GM12875 (cell line): ENCODE results near the gene EIF1AD.

Source experiments
- H3K4me3 ChIP-seq: one replicate; pipeline ENCODE4 v1.5.1; 2011; ENCODE audit warnings: low read depth, low read length, control low read depth
- CTCF ChIP-seq: IDR thresholded peaks from 2 replicates; pipeline ENCODE4 v1.5.1; 2011; ENCODE audit warnings: low read depth, mild to moderate bottlenecking, control low read depth, inconsistent platforms, low read length, moderate library complexity, borderline replicate concordance; ENCODE audit not compliant: insufficient read depth

The EIF1AD gene

GRCh38 chr11:65981101-65981740 is 20.7 kb downstream of the EIF1AD start:
- H3K4me3 ChIP-seq = no peak overlapping the region
- TF ChIP-seq CTCF = no peak

- H3K4me3 ChIP-seq = no peak overlapping the region
- TF ChIP-seq CTCF = no peak
Measured at GRCh38 chr11:65979261-65979759, 22.6 kb downstream of the EIF1AD start.

GRCh38 chr11:65978391-65979238 is 23.3 kb downstream of the EIF1AD start:
- H3K4me3 ChIP-seq = no peak overlapping the region
- TF ChIP-seq CTCF = no peak

GRCh38 chr11:65977621-65978390 is 24.2 kb downstream of the EIF1AD start:
- no peak for TF ChIP-seq CTCF
- H3K4me3 ChIP-seq = no peak overlapping the region

- no peak for TF ChIP-seq CTCF
- H3K4me3 ChIP-seq = no peak overlapping the region
Measured at GRCh38 chr11:65976216-65977176, 25.5 kb downstream of the EIF1AD start.

- no peak overlapping the region for H3K4me3 ChIP-seq
- no peak for TF ChIP-seq CTCF
Measured at GRCh38 chr11:65975771-65976170, 26.2 kb downstream of the EIF1AD start.
